ENCODE results near the gene PNLIP. TPM values are rescaled to one million over a fixed set of nuclear protein-coding genes. Genes with fewer than 3 reads are reported as not detected.

PNLIP gene
- total RNA-seq, 1 experiment from 2014 or later = 1.5 TPM

GRCh38 chr10:116554628-116555027, 8.9 kb downstream of the PNLIP start:
- Histone ChIP-seq H3K36me3 (ENCODE audit: control insufficient read depth, insufficient read depth, low read length) (no peaks in the 10 kb centered on the region), H3K27ac (ENCODE audit: low read length) (no peak overlapping the region), H3K9me3 (ENCODE audit: control insufficient read depth, insufficient read depth, low read depth, low read length) (no peaks in the 10 kb centered on the region), H3K4me3 (ENCODE audit: low read depth in 2 of 2, low read length in 2 of 2) (no peak overlapping the region), H3K27me3 (ENCODE audit: control insufficient read depth, insufficient read depth, low read length) (peaks cover 19% of the 10 kb centered on the region), H3K4me1 (ENCODE audit: control insufficient read depth, insufficient read depth, low read length) (no peaks in the 10 kb centered on the region)
- ATAC-seq (peak; percentile 26; the same call in 1 of the 2 replicates), DNase-seq (ENCODE audit: low read depth, low spot score) (no peak)
- intact Hi-C loops (cut with micrococcal nuclease; ENCODE audit: unreplicated experiment) (no loop called here), in situ Hi-C loops (cut with HindIII; ENCODE audit: low pct_unique_long_range_greater_than_20kb, low sequenced_read_pairs) (no loop called here)
- POLR2A ChIA-PET = no interaction called here
- TF ChIP-seq POLR2AphosphoS5 (IDR thresholded peaks at IDR 0.05; ENCODE audit: low read depth, low read length) = no peak
- TF ChIP-seq TCF7L2 (IDR thresholded peaks at IDR 0.05; ENCODE audit: low read depth, low read length) = no peak
- no peak for TF ChIP-seq CTCF (IDR thresholded peaks at IDR 0.05)
- no peak for TF ChIP-seq REST (IDR thresholded peaks at IDR 0.05; ENCODE audit: insufficient read depth in 1 of 2, low read depth in 2 of 2, low read length in 1 of 2)
- TF ChIP-seq SIN3A (IDR thresholded peaks at IDR 0.05; ENCODE audit: borderline replicate concordance, insufficient read depth, low read depth, low read length) = no peak
- no TSS peak for BruUV-seq (replicated peaks)
- CTCF ChIA-PET = no interaction called here

- Histone ChIP-seq H3K4me1 (ENCODE audit: control insufficient read depth, insufficient read depth, low read length) (no peaks in the 10 kb centered on the region), H3K36me3 (ENCODE audit: control insufficient read depth, insufficient read depth, low read length) (no peaks in the 10 kb centered on the region), H3K9me3 (ENCODE audit: control insufficient read depth, insufficient read depth, low read depth, low read length) (no peaks in the 10 kb centered on the region), H3K4me3 (ENCODE audit: low read depth in 2 of 2, low read length in 2 of 2) (no peak overlapping the region), H3K27me3 (ENCODE audit: control insufficient read depth, insufficient read depth, low read length) (peaks cover 20% of the 10 kb centered on the region), H3K27ac (ENCODE audit: low read length) (no peak overlapping the region)
- intact Hi-C loops (cut with micrococcal nuclease; ENCODE audit: unreplicated experiment) (no loop called here), in situ Hi-C loops (cut with HindIII; ENCODE audit: low pct_unique_long_range_greater_than_20kb, low sequenced_read_pairs) (no loop called here)
- TF ChIP-seq CTCF (IDR thresholded peaks at IDR 0.05) (no peak), REST (IDR thresholded peaks at IDR 0.05; ENCODE audit: insufficient read depth in 1 of 2, low read depth in 2 of 2, low read length in 1 of 2) (no peak), TCF7L2 (IDR thresholded peaks at IDR 0.05; ENCODE audit: low read depth, low read length) (no peak), POLR2AphosphoS5 (IDR thresholded peaks at IDR 0.05; ENCODE audit: low read depth, low read length) (no peak), SIN3A (IDR thresholded peaks at IDR 0.05; ENCODE audit: borderline replicate concordance, insufficient read depth, low read depth, low read length) (no peak)
- ChIA-PET CTCF (no interaction called here), POLR2A (no interaction called here)
- no peak for ATAC-seq
- no peak for DNase-seq (ENCODE audit: low read depth, low spot score)
- no TSS peak for BruUV-seq (replicated peaks)
These were observed 10.1 kb downstream of the PNLIP start for GRCh38 chr10:116555880-116556279.
